OCI-LY1 (cell line): ENCODE results near the gene SORBS1.

Experiments used
- H2AFZ ChIP-seq: fragments of 200-600 bp; sonication (generic), shearing (Covaris generic); 2 replicates; pipeline ENCODE4 v1.6.0; 2014; ENCODE audit warnings: antibody characterized with exemption, mild to moderate bottlenecking, low read length
- H3F3A ChIP-seq: fragments of 200-600 bp; sonication (generic), shearing (Covaris generic); 2 replicates; pipeline ENCODE4 v1.6.0; 2014; ENCODE audit warnings: mild to moderate bottlenecking, antibody characterized with exemption, low read length, moderate library complexity; ENCODE audit not compliant: insufficient read depth
- H3K27ac ChIP-seq: fragments of 200-600 bp; sonication (generic); 2 replicates; pipeline ENCODE4 v1.5.1; 2014; ENCODE audit warnings: low read length, mixed run types, mild to moderate bottlenecking, low read depth; ENCODE audit not compliant: poor library complexity, severe bottlenecking
- H3K27me3 ChIP-seq: fragments of 200-600 bp; sonication (generic); 2 replicates; pipeline ENCODE4 v1.6.0; 2014; ENCODE audit warnings: antibody characterized with exemption, mild to moderate bottlenecking, low read length, moderate library complexity; ENCODE audit not compliant: insufficient read depth
- H3K36me3 ChIP-seq: fragments of 200-600 bp; sonication (generic); 2 replicates; pipeline ENCODE4 v1.6.1; 2014; ENCODE audit warnings: mild to moderate bottlenecking, antibody characterized with exemption, low read length, moderate library complexity, mixed read lengths; ENCODE audit not compliant: insufficient read depth
- H3K4me1 ChIP-seq: fragments of 200-600 bp; sonication (generic); 2 replicates; pipeline ENCODE4 v1.5.1; 2014; ENCODE audit warnings: mild to moderate bottlenecking, low read length, moderate library complexity; ENCODE audit not compliant: insufficient read depth, severe bottlenecking
- H3K4me2 ChIP-seq: fragments of 200-600 bp; sonication (generic), shearing (Covaris generic); 2 replicates; pipeline ENCODE4 v1.6.1; 2014; ENCODE audit warnings: low read length
- H3K4me3 ChIP-seq: fragments of 200-600 bp; sonication (generic); 2 replicates; pipeline ENCODE4 v1.5.1; 2014; ENCODE audit warnings: low read length, low read depth, mild to moderate bottlenecking, mixed read lengths; ENCODE audit not compliant: poor library complexity, severe bottlenecking
- H3K79me2 ChIP-seq: fragments of 200-600 bp; shearing (Covaris generic); 2 replicates; pipeline ENCODE4 v1.6.1; 2016; ENCODE audit warnings: mixed run types, low read length, mixed read lengths; ENCODE audit not compliant: insufficient read depth
- H3K9ac ChIP-seq: fragments of 200-600 bp; sonication (generic), shearing (Covaris generic); 2 replicates; pipeline ENCODE4 v1.6.1; 2014; ENCODE audit warnings: mild to moderate bottlenecking, low read length, mixed read lengths
- H3K9me2 ChIP-seq: fragments of 200-600 bp; sonication (generic), shearing (Covaris generic); 2 replicates; pipeline ENCODE4 v1.6.1; 2014; ENCODE audit warnings: low read depth, mild to moderate bottlenecking, low read length, mixed read lengths
- H3K9me3 ChIP-seq: fragments of 200-600 bp; shearing (Covaris generic); 2 replicates; pipeline ENCODE4 v1.6.1; 2014; ENCODE audit warnings: low read length, mixed read lengths
- H4K20me1 ChIP-seq: fragments of 200-600 bp; sonication (generic), shearing (Covaris generic); 2 replicates; pipeline ENCODE4 v1.6.0; 2016; ENCODE audit warnings: mild to moderate bottlenecking, low read length; ENCODE audit not compliant: insufficient read depth
- EZH2 ChIP-seq: fragments of 200-600 bp; sonication (generic), shearing (Covaris generic); IDR thresholded peaks from 2 replicates; pipeline ENCODE4 v1.8.0; 2017; ENCODE audit warnings: borderline replicate concordance, mixed run types, mild to moderate bottlenecking, antibody characterized with exemption, low read length, moderate library complexity, mixed read lengths
- TF ChIP-seq, protein P1 (sequence below): fragments of 200-600 bp; sonication (generic), shearing (Covaris generic); IDR thresholded peaks from 2 replicates; pipeline ENCODE4 v1.5.1; 2017; ENCODE audit warnings: mild to moderate bottlenecking, antibody characterized with exemption, low read length, moderate library complexity, mixed read lengths

SORBS1 gene

GRCh38 chr10:95547791-95548435 is 13.3 kb downstream of the SORBS1 start:
- Histone ChIP-seq H3K9ac (no peak overlapping the region), H3K9me2 (no peaks in the 10 kb centered on the region), H3K36me3 (no peaks in the 10 kb centered on the region), H3K79me2 (no peaks in the 10 kb centered on the region), H3K4me3 (no peak overlapping the region), H3K4me2 (no peak overlapping the region), H3K9me3 (no peaks in the 10 kb centered on the region), H3K4me1 (no peaks in the 10 kb centered on the region), H3K27ac (no peak overlapping the region), H3F3A (no peaks in the 10 kb centered on the region), H4K20me1 (no peaks in the 10 kb centered on the region), H3K27me3 (no peaks in the 10 kb centered on the region), H2AFZ (no peak overlapping the region)
- TF ChIP-seq, protein P1, sequence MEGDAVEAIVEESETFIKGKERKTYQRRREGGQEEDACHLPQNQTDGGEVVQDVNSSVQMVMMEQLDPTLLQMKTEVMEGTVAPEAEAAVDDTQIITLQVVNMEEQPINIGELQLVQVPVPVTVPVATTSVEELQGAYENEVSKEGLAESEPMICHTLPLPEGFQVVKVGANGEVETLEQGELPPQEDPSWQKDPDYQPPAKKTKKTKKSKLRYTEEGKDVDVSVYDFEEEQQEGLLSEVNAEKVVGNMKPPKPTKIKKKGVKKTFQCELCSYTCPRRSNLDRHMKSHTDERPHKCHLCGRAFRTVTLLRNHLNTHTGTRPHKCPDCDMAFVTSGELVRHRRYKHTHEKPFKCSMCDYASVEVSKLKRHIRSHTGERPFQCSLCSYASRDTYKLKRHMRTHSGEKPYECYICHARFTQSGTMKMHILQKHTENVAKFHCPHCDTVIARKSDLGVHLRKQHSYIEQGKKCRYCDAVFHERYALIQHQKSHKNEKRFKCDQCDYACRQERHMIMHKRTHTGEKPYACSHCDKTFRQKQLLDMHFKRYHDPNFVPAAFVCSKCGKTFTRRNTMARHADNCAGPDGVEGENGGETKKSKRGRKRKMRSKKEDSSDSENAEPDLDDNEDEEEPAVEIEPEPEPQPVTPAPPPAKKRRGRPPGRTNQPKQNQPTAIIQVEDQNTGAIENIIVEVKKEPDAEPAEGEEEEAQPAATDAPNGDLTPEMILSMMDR = no peak
- no peak for TF ChIP-seq EZH2

DNA sequence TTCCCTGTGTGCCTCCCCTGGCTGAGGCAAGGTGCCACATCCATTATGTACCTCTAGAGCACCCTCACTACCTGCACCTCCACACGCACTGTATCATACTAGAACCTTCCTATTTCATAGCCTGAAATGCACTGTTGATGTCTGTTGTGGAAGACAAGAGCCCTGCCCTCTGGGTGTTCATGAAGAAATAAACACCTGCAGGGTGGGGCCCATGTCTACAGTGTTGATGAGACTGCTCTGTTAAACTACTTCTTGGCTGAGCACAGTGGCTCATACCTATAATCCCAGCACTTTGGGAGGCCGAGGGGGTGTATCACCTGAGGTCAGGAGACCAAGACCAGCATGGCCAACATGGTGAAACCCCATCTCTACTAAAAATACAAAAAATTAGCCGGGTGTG is 14.0 kb downstream of the SORBS1 start:
- Histone ChIP-seq H2AFZ (no peak overlapping the region), H3K9me2 (no peaks in the 10 kb centered on the region), H3K4me3 (no peak overlapping the region), H3K4me2 (no peak overlapping the region), H3K79me2 (no peaks in the 10 kb centered on the region), H3F3A (no peaks in the 10 kb centered on the region), H4K20me1 (no peaks in the 10 kb centered on the region), H3K27me3 (no peaks in the 10 kb centered on the region), H3K9me3 (no peaks in the 10 kb centered on the region), H3K4me1 (no peaks in the 10 kb centered on the region), H3K27ac (no peak overlapping the region), H3K9ac (no peak overlapping the region), H3K36me3 (no peaks in the 10 kb centered on the region)
- TF ChIP-seq, protein P1 = no peak
- no peak for TF ChIP-seq EZH2

- no peaks in the 10 kb centered on the region for H4K20me1 ChIP-seq
- H2AFZ ChIP-seq = no peak overlapping the region
- H3K9me3 ChIP-seq = no peaks in the 10 kb centered on the region
- H3K79me2 ChIP-seq = no peaks in the 10 kb centered on the region
- no peaks in the 10 kb centered on the region for H3K36me3 ChIP-seq
- no peaks in the 10 kb centered on the region for H3K27me3 ChIP-seq
- H3K27ac ChIP-seq = no peak overlapping the region
- H3K9ac ChIP-seq = no peak overlapping the region
- H3K4me3 ChIP-seq = no peak overlapping the region
- no peaks in the 10 kb centered on the region for H3K9me2 ChIP-seq
- no peaks in the 10 kb centered on the region for H3F3A ChIP-seq
- H3K4me2 ChIP-seq = no peak overlapping the region
- TF ChIP-seq, protein P1 = no peak
- TF ChIP-seq EZH2 = no peak
- no peaks in the 10 kb centered on the region for H3K4me1 ChIP-seq
Observed at GRCh38 chr10:95545981-95546380, 15.2 kb downstream of the SORBS1 start.
